NCI-H82 (cell line): ENCODE measurements around the gene CERS3.
A peak's percentile ranks its signal among the peaks of the same experiment; 100 is the strongest.

Experiments
- DNase-seq: peaks from one replicate; lab custom pipeline; 2025; lab: John Stamatoyannopoulos, UW

Gene CERS3

DNA sequence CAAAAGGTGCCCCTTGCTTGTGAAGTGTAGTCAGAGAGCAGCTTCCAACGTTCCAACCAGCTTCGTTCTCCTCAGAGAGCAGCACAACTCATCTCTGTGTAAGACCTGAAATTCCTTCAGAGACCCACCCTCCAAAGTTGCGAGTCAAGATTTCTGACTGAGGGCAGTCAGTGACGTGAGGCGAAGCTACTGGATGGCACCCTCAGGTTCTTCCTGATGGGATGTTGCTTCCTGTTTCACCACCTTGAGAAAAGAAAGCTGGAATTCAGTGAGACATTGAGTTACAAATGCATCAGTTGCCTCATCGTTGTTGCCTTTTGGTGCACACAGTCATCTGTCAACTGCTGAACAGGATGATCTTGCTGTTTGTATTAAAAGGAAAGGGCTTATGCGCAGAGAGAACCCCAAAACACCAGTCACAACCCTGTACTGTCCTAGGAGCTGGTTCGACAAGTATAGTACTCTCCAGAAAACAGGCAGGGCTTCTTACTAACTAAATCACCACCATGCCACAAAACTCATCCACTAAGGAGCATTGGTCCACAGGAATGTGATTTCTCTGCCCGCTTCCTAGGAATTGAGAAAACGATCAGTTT is at the start of gene CERS3:
TSS of gene CERS3 (minus strand) at position 118 of the 596 bp plus-strand sequence. CDS start 27,101 bp downstream, outside the sequence.
- no peak for DNase-seq

DNA sequence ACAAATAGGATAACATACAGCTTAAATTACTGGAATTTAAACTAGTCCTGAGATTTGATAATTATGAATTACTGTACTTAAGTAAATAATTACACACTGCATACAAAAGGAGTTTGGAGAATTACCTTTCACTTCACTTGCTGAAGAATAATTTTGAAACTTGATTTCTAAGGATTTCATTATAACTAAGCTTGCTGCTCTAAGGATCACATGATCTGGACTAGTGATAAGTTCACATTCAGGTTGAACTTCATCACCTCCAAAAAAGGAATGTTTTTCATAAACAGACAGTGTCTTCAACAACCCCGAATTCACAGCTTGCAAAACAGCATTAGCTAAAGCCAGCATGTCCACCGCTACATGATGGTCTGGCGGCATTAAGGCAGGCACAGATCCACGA is 44.8 kb upstream of the CERS3 start:
- DNase-seq = no peak

DNA sequence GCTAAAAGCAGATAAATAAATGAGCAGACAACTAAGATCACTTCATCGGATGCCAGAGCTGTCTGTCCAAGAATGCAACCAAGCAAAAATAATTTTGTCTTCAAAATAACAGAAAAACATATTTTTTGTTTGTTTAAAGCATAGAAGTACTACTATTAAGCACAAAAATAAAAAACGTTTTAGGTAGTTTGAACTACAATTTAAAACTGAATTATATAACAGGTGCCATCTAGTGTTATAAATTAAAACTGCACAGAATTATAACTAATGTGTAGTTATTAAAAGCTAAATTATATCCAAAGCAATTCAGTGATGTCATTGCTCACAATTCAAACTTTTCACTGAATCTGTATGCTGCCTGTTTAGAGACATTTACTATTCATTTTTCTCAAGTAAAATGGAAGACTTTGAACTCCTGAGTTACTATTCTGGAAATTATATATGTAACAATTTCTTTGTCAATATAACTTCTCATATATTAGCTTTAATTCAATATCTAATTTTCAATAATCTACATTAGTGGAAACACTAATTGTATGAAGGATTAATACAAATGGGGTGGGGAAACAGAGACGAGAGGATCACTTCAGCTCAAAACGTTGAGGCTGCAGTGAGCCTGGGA is 43.7 kb upstream of the CERS3 start:
- DNase-seq = peak; percentile 9

DNA sequence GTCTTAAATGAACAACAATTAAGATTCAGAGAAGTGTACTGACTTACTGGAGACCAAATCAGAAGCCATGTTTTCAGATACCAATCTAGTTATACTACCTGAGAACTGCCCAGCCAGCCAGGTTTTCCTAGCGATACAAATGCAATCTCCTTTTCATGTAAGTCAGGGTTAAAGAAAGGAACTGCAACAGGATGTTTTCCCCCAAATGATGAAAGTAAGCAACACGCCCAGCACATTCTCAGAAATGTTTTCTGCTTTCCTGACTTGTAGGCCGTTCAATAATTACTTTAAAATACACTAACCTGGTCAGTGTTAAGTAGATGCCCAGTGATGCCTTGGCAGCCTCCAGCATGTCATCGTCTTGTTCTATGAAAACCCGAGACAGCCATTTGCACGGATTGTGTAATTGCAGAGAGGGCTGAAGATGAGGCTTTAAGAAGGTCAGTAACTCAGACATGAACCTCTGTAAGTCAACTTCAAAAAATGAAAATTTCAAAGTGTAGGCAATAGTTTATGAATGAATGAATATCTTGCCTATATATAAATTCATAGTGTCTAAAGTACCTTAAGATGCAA is 42.9 kb upstream of the CERS3 start:
- no peak for DNase-seq

DNA sequence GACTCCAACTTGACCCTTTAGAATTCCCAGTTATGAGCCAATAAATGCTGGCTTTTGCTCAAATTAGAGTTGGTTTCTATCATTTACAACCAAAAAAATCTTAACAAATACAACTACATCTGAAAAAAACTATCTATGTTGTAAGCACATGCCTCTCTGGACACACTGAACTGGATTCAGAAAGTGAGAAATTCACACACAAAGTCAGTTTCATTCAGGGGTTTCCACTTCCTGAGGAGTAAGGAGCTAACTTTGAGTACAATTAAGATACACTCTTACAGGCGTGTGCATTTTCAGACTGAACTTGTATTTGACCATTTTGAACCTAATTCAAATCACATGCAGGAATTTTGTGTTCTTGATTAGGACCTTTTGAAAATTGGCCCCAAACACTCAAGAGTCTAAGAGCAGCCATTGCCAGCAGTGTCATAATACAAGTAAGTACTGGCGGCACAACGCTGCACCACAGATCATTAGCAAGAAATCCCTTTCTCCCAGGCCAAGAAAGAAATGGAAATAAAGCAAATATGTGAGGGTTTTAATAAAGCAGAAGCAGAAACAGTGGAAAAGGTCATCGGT is 42.1 kb upstream of the CERS3 start:
- no peak for DNase-seq

DNA sequence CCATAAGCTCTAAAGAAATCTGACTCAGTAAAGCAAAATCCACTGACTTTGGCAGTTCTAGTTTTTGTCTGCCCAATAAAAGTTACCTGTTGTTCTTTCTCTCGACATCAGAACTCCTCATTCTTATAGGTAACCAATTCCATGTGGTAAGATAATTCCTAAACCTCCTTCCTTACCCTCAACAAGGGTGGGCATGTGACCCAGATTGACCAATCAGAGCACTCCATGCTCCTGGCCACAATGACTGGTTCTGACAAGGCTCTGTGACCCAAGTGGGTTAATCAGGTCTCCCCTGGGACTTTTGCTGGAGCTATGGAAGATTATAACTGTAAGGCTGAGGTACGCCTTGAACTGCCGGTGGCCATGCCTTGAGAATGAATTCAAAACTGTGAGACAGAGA is 41.5 kb upstream of the CERS3 start:
- no peak for DNase-seq

DNA sequence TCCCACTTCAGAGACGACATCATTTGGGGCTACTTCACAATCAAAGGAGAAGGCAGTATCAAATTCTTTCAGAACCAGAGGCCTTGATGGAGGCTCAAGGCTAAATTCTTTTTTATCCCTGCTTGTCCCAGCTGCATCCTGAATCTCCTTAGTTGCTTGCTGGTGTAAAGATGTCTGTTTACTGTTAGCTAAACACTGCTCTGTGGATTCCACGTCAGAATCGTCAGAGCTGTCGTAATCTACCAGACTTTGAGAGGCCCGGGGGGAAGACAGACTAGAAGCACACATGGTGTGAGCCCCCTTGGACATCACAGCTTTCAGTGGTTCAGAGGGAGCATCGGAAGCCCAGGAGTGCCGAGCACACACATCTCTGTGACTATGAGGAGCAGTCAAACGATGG is 40.6 kb upstream of the CERS3 start:
- DNase-seq = no peak

DNA sequence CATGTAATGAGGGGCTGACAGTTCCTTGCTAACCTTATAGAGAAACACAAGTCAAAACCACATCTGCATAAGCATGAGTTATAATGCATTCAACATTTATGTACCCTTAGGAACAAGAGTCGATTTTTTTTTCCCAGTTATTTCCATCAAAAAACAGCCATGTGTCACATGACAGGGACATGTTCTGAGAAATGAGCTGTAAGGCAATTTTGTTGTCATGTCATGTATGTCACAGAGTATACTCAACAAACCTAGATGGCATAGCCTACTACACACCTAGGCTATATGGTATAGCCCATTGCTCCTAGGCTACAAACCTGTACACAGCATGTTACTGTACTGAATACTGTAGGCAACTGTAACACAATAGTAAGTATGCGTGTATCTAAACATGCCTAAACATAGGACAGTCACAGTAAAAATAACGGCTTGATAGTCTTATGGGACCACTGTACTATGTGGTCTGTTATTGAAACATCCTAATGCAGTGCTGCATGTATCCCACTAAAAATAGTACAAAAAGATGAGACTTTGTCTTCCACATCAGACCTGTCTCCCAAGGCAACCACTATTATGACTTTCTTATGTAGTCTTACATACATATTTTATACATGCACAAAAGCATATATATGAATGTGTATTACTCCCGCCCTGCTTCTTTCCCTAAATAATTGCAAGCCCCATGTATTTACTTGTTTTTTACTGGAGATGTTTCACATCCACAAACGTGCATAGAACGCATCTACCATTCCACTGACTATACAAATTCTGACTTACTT is 38.3 kb upstream of the CERS3 start:
- DNase-seq = no peak

DNA sequence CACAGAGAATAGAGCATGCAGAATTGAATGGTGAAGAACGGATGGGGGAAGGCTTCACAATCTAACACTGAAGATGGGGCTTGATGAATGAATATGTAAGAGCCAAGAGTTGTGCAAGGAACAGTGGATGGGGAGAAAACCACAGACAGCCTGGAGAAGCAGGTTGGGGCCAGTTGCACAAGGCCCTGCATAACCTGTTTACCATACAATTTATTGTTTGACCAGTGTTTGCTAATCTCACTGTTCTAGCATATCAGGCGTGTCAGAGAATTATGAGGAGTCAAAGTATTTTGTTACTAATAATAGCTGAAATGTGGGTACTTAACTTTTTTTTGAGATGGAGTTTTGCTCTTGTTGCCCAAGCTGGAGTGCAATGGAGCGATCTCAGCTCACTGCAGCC is 36.8 kb upstream of the CERS3 start:
- DNase-seq = no peak

DNA sequence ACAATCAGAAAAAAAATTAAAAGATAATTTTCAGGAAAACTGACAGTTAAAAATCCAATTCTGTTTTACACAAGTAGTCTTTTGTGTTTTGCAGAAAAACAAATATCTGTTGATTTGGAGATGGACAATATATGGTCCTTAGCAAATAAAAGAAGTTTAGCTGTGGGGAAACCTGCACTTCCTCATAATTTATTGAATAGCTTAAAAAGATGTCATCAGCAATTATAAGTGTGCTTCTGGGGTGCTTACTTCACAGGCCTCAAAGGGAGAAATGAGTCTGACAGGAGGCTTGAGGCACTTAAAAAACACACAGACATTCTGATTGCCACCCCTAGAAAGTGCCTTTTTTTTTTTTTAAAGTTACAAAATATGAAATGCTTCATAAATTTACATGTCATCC is 31.6 kb upstream of the CERS3 start:
- DNase-seq = no peak

DNA sequence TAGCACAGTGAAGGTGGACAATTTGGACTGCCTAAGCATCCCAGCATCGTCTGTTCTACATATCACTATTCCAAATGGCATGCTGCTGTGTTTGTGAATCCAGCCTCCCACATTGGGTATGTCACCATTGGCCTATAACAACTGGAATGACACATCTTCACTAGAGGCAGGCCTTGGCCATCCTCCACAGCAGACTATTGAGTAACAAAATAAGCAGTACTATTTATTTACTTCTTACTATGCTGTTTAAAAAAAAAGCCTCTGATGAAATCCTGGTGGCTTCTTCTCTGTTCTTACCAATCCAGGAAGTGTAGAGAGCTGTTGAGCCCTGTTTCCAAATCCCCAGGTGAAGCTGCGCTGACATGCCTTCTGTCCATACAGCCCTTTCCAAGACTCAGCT is 30.6 kb upstream of the CERS3 start:
- DNase-seq = no peak

DNA sequence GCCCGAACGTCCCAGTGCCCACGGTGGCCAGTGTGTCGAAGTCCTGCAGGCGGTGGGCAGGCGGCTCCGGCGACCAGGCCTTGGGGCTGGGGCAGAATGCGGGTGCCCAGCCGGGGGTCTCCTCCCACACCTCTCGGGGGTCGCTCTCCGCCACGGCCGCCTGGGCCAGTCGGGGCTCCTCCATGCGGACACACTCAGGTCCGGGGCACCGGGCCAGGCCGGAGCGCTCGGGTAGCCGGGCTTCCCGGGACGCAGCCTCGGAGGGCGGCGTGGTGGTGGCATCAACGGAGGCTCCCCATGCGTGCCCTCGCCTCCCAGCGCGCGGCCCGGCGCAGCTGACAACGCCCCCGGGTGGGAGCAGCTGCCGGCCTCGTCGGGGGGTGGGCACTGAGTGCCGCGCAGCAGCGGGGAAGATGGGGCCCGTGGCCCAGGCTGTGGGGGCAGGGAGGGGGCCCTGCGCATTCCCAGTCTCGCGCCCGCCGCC is 30.1 kb upstream of the CERS3 start:
- DNase-seq = no peak

DNA sequence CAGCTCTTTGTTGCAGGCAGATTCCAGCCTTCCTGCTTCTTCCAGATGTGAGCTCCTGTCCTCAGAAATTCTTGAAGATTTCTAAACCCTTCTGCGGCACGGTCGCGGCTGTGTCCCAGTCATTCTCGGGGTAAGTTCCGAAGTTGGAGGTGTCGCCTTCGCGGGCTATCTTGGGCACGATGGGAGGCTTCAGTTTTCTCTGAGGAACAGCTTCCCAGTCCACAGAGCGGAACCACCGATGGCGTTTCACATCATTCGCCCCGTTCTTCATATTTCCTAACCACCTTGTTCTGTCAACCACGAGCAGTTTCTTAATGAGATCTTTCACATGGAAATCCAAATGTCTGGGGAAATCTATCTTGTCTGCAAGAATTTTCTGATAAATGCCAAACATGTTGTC is 24.7 kb upstream of the CERS3 start:
- no peak for DNase-seq

DNA sequence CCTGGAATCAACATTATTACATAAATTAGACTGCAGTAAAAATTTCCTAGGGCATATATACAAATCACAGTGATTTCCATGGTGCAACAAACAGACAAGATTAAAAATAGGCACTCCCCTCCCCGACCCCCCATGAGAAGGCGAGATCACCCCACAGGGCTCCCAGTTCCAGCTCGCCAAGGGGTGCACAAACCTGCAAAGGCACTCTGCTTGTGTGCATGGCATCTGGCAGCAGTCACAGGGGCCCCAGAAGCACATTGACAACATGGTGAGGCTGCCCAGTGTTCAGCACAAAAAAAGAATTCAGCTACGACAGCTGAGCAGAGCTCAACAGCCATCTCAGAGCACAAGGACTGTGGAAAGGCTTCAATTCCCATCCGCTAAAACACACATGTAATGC is 19.2 kb upstream of the CERS3 start:
- DNase-seq = no peak

DNA sequence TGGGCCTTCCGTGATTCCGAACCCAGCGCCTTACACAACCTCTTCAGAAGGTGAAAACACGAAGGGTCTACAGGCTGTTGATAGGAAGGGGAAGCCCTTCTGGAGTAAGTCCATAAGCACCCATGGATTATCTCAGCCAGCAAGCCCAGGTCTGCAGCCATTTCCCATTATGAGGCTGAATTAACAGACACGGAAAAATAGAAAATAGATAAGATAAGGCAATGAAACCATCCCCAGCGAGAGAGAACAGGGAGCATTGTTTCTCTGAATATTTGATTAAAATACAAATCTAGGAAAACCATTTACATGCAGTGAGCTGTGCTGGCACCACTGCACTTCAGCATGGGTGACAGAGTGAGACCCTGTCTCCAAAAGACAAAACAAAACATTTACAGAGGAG is 16.2 kb upstream of the CERS3 start:
- DNase-seq = no peak

DNA sequence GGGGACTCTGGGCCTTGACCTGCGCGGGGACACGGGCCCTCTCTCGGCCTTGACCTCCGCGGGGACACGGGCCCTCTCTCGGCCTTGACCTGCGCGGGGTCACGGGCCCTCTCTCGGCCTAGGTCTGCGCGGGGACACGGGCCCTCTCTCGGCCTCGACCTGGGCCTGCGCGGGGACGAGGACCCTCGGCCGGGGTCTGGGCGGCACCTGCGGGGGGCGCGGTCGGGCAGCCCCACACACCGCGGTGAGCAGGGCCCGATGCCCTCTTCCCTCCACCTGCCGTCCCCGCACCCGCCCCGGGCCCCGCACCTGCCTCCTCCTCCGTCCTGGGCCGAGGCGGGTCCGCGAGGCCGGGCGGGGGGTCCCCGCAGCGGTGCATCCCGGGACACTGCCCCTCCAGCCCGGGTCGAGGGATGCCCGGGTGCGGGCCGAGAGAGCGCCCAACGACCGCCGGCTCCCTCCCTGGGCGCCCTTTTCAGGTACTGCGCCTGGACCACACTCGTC is 15.6 kb upstream of the CERS3 start:
- no peak for DNase-seq

DNA sequence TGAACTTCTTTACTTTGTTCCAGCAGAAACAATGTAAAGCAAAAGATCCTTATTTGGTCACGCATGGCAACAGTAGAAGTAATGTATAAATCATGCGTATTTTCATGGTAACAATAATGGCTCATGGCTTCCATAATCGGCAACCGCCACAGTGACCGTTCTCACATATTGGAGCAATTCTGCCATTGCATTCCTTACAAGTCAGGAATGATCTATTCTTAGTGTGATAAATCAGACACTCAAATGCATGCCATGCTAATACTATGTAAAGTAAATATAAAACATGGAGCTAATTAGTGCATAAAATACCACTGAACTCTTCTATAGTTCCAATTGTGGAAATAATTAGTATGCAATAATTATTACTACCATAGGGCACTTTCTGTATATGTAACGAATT is 13.5 kb upstream of the CERS3 start:
- no peak for DNase-seq

DNA sequence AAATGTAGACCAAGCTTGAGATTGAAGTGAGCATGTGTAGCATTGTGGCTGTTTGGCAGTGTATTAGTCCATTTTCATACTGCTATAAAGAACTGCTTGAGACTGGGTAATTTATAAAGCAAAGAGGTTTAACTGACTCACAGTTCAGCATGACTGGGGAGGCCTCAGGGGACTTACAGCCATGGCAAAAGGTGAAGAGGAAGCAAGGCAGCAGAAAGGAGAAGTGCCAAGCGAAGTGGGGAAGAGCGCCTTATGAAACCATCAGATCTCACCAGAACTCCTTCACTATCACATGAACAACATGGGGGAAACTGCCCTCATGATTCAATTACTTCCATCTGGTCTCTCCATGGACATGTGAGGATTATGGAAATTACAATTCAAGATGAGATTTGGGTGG is 8.6 kb upstream of the CERS3 start:
- no peak for DNase-seq

DNA sequence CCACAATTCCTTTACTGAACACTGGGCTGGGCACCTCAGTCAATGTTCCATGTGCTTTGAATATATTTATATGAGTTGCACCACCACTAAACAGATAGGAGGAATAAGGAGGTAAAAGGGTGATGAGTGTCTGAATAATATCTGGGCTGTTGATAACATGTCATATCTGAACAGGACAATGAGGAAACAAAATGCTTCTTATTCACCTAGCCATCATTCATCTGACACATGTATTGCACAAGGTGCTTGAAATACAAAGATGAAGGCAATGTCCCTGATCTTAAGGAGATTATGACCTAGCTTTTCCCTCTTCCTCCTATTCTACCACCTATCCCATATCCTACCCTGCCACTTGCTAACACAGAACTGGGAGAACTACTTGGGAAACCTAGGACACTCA is 8.0 kb upstream of the CERS3 start:
- DNase-seq = no peak

DNA sequence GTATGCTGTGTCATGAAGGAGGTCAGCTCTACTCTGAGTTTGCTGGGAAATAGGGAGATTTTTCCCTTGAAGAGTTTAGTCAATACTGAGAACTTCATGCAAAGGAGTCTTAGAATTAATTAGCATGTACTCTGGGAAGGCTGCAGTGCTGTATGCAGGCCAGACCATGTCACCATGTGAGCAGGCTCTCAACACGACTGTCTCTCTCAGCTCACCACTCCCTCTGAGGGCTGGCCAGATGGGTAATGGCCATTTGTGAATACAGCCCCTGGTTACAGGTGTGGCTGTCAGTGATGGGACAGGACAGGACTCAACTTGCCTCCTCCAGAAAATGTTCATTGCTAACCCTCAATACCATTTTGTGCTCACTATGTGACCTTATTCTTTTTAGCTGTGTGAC is 5.1 kb upstream of the CERS3 start:
- DNase-seq = no peak

DNA sequence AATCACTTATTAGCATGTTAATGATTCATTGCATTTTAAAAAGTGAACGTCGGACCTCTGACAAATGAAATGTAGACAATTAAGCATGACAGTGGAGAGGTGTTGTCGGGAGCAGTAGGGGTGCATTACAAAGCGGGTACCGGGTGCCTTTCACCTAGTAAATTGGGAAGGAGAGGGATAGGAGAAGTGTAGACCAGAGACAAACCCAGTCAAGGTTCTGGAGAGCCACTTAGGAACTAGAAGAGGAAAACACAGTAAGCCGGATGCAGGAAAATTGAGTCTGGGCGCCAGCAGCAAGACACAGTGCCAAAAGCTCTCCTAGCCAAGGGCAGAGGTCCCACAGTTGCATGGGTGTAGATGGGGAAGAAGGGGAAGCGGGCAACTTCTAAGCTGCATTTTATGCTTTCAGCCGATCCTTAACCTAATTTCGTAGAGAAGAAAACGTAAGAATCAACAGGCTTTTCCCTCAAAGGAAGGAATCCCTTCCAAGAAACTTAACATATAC is 3.1 kb upstream of the CERS3 start:
- DNase-seq = no peak

DNA sequence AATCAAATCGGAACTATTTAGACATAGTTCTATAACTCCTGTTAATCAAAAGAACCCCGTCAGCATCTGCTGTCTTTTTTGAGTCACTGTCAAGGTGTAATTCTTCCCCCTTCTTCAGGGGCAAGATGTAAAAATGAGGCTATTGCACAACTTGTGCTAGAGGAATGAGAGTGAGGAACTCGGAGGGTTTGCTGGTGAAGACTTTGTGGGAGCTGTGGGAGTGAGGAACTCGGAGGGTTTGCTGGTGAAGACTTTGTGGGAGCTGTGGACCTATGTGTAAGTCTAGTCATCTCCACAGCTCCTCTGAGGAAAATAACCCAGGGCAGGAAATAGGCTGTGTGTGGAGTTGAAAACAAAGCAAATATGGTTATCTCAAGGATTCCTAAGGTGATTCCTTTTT is 2.5 kb upstream of the CERS3 start:
- no peak for DNase-seq
